Dermis blood vessel endothelial cell (primary cell): ENCODE data around the gene SPSB3. TPM values are rescaled to one million over a fixed set of nuclear protein-coding genes. Genes with fewer than 3 reads are reported as not detected.

Experiments
- DNase-seq: peaks from one replicate; pipeline ENCODE4 v3.0.0; 2010
- total RNA-seq: library from RNA; depleted of rRNA; stranded (reverse); fragments of >200 nt; gene quantifications from 2 replicates; pipeline ENCODE4 v1.2.3, GENCODE V29; 2014

SPSB3 gene
- total RNA-seq, 1 donor from 2014 or later, result 82.2 TPM

GRCh38 chr16:1762196-1762878, 20.0 kb downstream of the SPSB3 start:
- DNase-seq, result no peak

DNA sequence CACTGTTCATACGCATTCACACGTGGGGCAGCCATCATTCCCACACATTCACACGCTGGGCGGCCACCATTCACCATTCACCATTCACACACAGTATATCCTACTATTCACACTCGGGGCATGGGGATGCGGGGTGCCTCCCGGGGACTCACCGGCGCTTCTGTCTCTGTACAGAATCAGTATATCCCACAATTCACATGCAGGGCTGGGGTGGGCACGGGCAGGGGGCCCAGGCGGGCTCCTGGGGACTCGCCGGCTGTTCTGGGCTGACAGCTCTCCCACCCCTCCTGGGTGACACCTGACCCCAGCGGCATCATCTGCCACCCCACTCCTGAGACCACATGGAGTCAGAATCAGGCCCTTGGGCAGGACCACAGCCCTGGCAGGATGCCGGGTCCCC, 20.6 kb downstream of the SPSB3 start:
- DNase-seq, result no peak

DNA sequence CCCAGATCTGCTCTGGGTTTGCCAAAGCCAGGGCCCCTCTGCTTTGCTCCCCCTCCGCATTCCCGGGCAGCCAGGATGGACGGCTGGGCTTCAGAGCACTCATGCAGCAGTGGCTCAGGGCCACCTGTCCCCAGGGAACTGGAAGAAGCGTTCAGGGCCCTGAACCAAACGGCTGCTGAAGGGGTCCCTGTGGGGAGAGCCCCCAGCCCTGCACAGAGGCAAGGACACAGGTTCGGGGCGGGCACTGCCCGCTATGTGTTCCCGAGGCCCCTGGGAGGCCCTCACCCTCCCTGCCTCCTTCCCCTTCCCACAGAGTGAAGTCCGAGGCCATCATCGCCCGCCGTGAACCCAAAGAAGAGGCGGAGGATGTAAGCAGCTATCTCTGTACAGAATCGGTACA, 21.5 kb downstream of the SPSB3 start:
- no peak for DNase-seq

DNA sequence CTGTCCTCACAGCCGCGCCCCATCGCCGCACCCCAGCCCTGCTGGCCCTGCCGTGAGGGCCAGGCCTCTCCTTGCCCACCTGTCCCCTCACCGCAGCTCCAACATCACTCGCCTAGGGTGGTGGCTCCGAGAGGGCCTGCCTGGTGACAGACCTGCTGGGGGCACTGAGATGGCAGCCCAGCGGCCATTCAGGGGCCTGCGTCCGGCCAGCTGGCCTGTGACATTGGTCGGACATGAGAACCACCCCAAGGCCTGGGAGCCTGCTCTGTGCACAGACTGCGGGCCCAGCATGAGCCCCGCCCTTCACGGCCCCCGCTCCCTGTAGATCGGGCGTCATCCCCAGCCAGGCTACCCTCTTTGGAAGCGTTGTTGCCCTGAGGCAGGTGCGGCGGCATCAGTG, 22.9 kb downstream of the SPSB3 start:
- DNase-seq, result no peak

DNA sequence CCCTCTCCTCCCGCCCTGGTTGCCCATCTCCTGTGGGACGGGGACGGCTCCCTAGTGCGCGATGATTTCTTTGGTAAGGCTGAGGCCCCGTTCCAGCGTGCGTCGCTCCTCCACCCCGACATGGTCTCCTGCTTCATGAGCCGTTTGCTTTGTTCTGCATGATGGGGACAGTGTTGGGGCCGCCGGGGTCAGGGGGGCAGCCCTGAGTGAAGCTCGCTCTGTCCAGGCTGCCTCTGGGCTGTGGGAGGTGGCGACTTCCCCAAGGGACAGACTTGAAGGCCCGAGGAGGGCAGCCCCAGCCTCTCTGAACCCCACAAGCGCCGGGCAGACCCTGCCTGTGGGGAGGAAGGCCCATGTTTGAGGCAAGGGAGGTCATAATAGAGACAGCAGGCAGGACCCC, 23.4 kb downstream of the SPSB3 start:
- DNase-seq, result no peak

- no peak for DNase-seq
Measured at GRCh38 chr16:1757714-1758461, 24.5 kb downstream of the SPSB3 start.

- no peak for DNase-seq
Measured at GRCh38 chr16:1754204-1754603, 28.2 kb downstream of the SPSB3 start.

DNA sequence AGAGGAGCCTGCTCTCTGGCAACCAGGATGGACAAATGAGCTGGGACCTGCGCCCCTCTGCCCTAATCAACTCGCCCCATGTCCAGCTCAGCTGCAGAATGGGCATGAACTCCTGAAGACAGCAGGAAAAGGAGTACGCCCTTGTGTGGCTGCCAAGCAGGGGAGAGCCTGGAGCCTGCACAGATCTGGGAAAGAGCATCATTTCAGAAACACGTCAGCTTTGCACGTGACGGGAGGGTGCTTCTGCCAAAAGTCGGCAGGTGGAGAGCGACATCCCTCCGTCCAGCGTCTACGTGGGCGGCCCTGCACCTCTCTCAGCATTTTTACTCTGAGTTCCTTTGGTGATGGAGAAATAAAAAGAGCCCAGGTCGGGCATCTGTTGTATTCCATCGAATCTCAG, 29.5 kb downstream of the SPSB3 start:
- DNase-seq, result no peak

DNA sequence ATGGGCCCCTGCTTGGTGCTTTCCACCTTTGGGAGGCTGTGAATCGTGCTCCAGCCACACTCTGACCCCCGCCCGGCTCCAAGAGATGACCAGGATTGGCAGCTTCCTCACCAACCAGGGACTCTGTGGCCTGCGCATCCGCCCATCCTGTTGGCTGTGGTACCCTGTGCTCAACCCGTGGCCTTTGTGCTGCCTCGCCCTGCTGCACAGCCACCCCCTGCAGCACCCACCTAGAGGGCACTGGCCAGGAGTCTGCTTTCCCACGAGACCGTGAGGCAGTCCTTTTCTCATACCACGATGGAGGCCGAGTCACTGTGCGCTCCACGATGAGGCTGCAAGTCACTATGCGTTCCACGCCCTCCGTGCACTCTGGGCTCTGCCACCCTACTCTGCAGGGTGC, 30.4 kb downstream of the SPSB3 start:
- DNase-seq, result no peak

GRCh38 chr16:1749152-1750117, 32.9 kb downstream of the SPSB3 start:
- DNase-seq, result no peak

GRCh38 chr16:1747934-1748333, 34.4 kb downstream of the SPSB3 start:
- no peak for DNase-seq

DNA sequence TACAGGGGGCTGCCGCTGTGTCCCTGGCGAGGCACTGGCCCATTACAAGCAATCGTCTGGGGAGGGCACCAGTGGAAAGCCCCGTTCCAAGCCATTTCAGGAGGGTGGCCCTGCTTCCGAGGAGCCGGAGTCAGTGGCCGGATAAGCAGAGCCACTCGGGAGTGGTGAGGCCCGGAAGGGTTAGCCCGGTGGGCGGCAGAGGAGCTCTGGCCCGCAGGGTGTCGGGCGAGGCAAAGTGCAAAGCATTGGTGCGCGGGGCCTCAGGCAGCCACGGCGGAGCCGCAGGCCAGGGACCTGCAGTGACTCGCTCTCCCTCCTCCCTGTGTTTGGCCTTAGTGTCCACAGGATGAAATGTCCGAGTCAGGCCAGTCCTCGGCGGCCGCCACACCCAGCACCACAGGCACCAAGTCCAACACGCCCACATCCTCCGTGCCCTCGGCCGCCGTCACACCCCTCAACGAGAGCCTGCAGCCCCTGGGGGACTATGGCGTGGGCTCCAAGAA, 35.6 kb downstream of the SPSB3 start:
- no peak for DNase-seq

GRCh38 chr16:1745900-1746692, 36.3 kb downstream of the SPSB3 start:
- no peak for DNase-seq

GRCh38 chr16:1745181-1745899, 37.0 kb downstream of the SPSB3 start:
- DNase-seq, result no peak

- no peak for DNase-seq
Measured at GRCh38 chr16:1744338-1744840, 38.0 kb downstream of the SPSB3 start.

- DNase-seq, result no peak
Measured at GRCh38 chr16:1743376-1744337, 38.7 kb downstream of the SPSB3 start.

DNA sequence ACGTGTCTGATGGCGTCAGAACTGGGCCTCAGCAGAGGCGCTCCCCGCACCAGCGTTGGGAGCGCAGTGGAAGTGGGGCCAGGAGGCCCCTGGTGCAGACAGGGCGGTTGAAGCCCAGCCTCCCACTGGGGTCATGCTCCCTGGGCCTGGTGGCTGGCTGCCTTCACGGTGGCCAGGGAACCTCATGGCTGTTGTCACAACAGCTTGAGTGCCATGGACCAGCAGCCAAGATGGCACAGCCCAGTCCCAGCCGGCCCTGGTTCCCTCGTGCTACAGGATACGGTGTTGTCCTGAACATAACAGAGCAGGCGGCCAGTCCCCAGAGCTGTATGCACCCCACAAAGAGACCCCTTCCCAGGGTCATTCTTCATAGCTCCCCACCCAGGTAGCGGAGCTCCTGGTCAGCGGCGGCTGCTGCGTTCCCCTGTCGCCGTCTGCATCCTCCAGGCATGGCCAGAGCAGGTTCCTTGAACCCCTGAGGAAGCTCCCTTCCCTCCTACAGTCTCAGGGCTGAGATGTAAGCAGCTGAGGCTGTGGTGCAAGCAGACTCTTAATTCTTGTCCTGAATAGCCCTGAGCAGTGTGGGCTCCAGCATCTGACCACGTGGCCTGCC, 40.7 kb downstream of the SPSB3 start:
- DNase-seq, result no peak

GRCh38 chr16:1740781-1741490, 41.4 kb downstream of the SPSB3 start:
- no peak for DNase-seq

GRCh38 chr16:1740234-1740633, 42.1 kb downstream of the SPSB3 start:
- DNase-seq, result no peak
